ENCODE measurements around the gene GHR. TPM values are rescaled to one million over a fixed set of nuclear protein-coding genes. Genes with fewer than 3 reads are reported as not detected.

GHR gene
- total and polyA plus RNA-seq, 2 of the 8 experiments (the other 6 are each of a cell fraction or from before 2014, with no cell fraction given), result 0.15 to 0.19 TPM

DNA sequence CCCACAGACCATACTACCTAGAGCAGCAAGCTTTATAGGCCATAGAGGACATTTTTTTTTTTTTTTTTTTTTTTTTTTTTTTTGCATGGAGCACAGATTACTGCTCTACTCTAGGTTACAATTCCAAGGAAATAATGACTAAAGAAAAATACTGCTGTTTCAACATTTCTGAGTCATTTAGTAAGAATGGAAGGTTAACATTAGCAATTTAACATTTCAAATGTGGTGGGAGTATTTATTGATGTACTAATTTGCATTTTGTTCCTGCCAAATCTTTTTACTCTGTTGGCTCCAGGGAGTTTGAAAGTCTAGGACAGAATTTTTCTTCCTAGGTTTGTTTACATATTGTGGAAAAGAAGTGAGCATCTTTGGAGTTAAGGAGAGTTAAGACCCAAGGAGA, 191.3 kb downstream of the GHR start (continued):
- TF ChIP-seq CBX8 (IDR thresholded peaks at IDR 0.05; ENCODE audit: borderline replicate concordance, low read depth, low read length) (no peak), SP1 (IDR thresholded peaks at IDR 0.05; ENCODE audit: low read depth, low read length) (no peak)

Measured in H1 (cell line).